ENCODE results near the gene IGFL3. TPM values are rescaled to one million over a fixed set of nuclear protein-coding genes. Genes with fewer than 3 reads are reported as not detected.

Gene IGFL3
- total RNA-seq (2016; rRNA removed; fragmentation: Illumina TruSeq; extraction: Trizol) (not detected in 2 replicates), polyA plus RNA-seq (2011; rRNA removed) (not detected in 2 replicates), polyA minus RNA-seq (2011; rRNA and poly(A)+ RNA removed; ENCODE audit: low replicate concordance) (not detected in 2 replicates), Bru-seq, nascent RNA (not detected), BruChase-seq, experiment 1, labeled RNA remaining after a 6-hour chase (not detected), BruChase-seq, experiment 2, labeled RNA remaining after a 2-hour chase (not detected)
- total RNA-seq (2016; cell fraction: cytosol; rRNA removed; fragmentation: Illumina TruSeq; extraction: Trizol; ENCODE audit: low read depth), result not detected in 2 replicates
- total RNA-seq (2016; cell fraction: insoluble cytoplasmic fraction; rRNA removed; fragmentation: Illumina TruSeq; extraction: Trizol), result not detected in 2 replicates
- not detected in 2 replicates for total RNA-seq (2016; cell fraction: membrane; rRNA removed; fragmentation: Illumina TruSeq; extraction: Trizol)
- not detected in 2 replicates for total RNA-seq (2016; cell fraction: nucleus; rRNA removed; fragmentation: Illumina TruSeq; extraction: Trizol)
- not detected in 2 replicates for polyA plus RNA-seq (2011; cell fraction: cytosol; rRNA removed)
- not detected in 2 replicates for polyA plus RNA-seq (2011; cell fraction: nucleus; rRNA removed)
- polyA plus RNA-seq (2012), result not detected in 2 replicates
- polyA plus RNA-seq (2016; cell fraction: cytosol; fragmentation: Illumina TruSeq; extraction: Trizol; ENCODE audit: low read depth), result not detected in 2 replicates
- not detected in 2 replicates for polyA plus RNA-seq (2016; cell fraction: insoluble cytoplasmic fraction; fragmentation: Illumina TruSeq; extraction: Trizol; ENCODE audit: low read depth)
- not detected in 2 replicates for polyA plus RNA-seq (2016; cell fraction: membrane; fragmentation: Illumina TruSeq; extraction: Trizol; ENCODE audit: low read depth)
- polyA plus RNA-seq (2016; cell fraction: nucleus; fragmentation: Illumina TruSeq; extraction: Trizol; ENCODE audit: insufficient read depth, low read depth), result not detected in 2 replicates
- not detected in 2 replicates for polyA minus RNA-seq (2011; cell fraction: cytosol; rRNA and poly(A)+ RNA removed)
- polyA minus RNA-seq (2011; cell fraction: nucleus; rRNA and poly(A)+ RNA removed), result not detected in 2 replicates
- long read RNA-seq, experiment 1, result 0 reads
- long read RNA-seq, experiment 2, result 0 reads

GRCh38 chr19:46124638-46125115, at the start of gene IGFL3:
Gene IGFL3, minus strand, starts transcription at chr19:46124688. Its CDS starts 39 bp downstream, at chr19:46124649.
- H3K4me2 ChIP-seq (ENCODE audit: low read depth, low read length), result no peak within 1 kb of the TSS
- no peaks in the 10 kb centered on the region for H3K4me1 ChIP-seq (ENCODE audit: insufficient read depth, low read length)
- FAIRE-seq (no peak), ATAC-seq (no peak), DNase-seq (ENCODE audit: low spot score) (no peak)
- intact Hi-C loops (cut with micrococcal nuclease; ENCODE audit: unreplicated experiment) (no loop called here), in situ Hi-C loops (cut with HindIII; ENCODE audit: extremely low pct_ligation_motif_present, low pct_unique_long_range_greater_than_20kb) (no loop called here)
- ChIA-PET POLR2A (no interaction called here), CTCF (ENCODE audit: low intra/inter-chr PET ratio, low total read pairs) (no interaction called here)
- TF ChIP-seq PAX8 (CRISPR knock-in tag; IDR thresholded peaks at IDR 0.05; ENCODE audit: borderline replicate concordance), result no peak
- TF ChIP-seq HNRNPK (IDR thresholded peaks at IDR 0.05; ENCODE audit: low read depth, low read length, poor library complexity, severe bottlenecking), result no peak
- TF ChIP-seq ZBTB20 (CRISPR knock-in tag; IDR thresholded peaks at IDR 0.05; ENCODE audit: borderline replicate concordance, low read depth), result no peak
- TF ChIP-seq NFIC (IDR thresholded peaks at IDR 0.05; ENCODE audit: low read length), result no peak
- no peak for TF ChIP-seq ZNF367 (CRISPR knock-in tag; IDR thresholded peaks at IDR 0.05; ENCODE audit: borderline replicate concordance)
- no peak for TF ChIP-seq PRDM10 (CRISPR knock-in tag; IDR thresholded peaks at IDR 0.05; ENCODE audit: low read depth)
- TF ChIP-seq ZNF503 (CRISPR knock-in tag; IDR thresholded peaks at IDR 0.05), result no peak
- H3K9me3 ChIP-seq (ENCODE audit: low read length), result no peaks in the 10 kb centered on the region
- no peaks in the 10 kb centered on the region for H3K79me2 ChIP-seq (ENCODE audit: insufficient read depth, low read length)
- H3K36me3 ChIP-seq (replicated peaks in 1 of 2; ENCODE audit: control insufficient read depth in 1 of 2, insufficient read depth in 2 of 2, low read length in 2 of 2), result no peaks in the 10 kb centered on the region
- H3K4me3 ChIP-seq (replicated peaks in 1 of 3; ENCODE audit: insufficient read depth in 1 of 3, low read depth in 2 of 3, low read length in 3 of 3), result no peak within 1 kb of the TSS
- H4K20me1 ChIP-seq (ENCODE audit: insufficient read depth, low read length), result no peaks in the 10 kb centered on the region
- no peak within 1 kb of the TSS for H2AFZ ChIP-seq (ENCODE audit: low read length)
- peaks cover 0 to 11% of the 10 kb centered on the region in 2 experiments; a peak in 2 of 5 replicates for H3K27me3 ChIP-seq (ENCODE audit: control insufficient read depth in 1 of 2, insufficient read depth in 2 of 2, low read length in 2 of 2)
- H3K9ac ChIP-seq (ENCODE audit: insufficient read depth, low read depth, low read length), result no peak within 1 kb of the TSS
- H3K27ac ChIP-seq (ENCODE audit: extremely low read length, insufficient read depth, low read length), result no peak within 1 kb of the TSS
- WGBS (ENCODE audit: low lambda C conversion rate), result 26% methylated on average over 5 of the region's 5 CpGs
- BruUV-seq (replicated peaks), result no TSS peak

Data from HepG2 (cell line).